Inflammatory macrophage treated with lipopolysaccharide for 4 hours (primary cell): ENCODE results near the gene CLTC.

Source experiments
- DNase-seq: peaks from one replicate; pipeline ENCODE4 v3.0.0-alpha.2; 2020

The CLTC gene

GRCh38 chr17:59733697-59734096, 114.0 kb downstream of the CLTC start:
- DNase-seq = no peak

- DNase-seq = no peak
These were observed 114.5 kb downstream of the CLTC start for GRCh38 chr17:59734226-59734625.

GRCh38 chr17:59737324-59737723, 117.6 kb downstream of the CLTC start:
- DNase-seq = no peak

GRCh38 chr17:59743842-59744241, 124.1 kb downstream of the CLTC start:
- DNase-seq = no peak

GRCh38 chr17:59745040-59745439, 125.3 kb downstream of the CLTC start:
- DNase-seq = no peak
